Breast epithelium (tissue), 4 donors: ENCODE measurements around the gene RIPOR3. TPM values are rescaled to one million over a fixed set of nuclear protein-coding genes. Genes with fewer than 3 reads are reported as not detected.

ENCODE experiments used
- DNase-seq, 2 donors: peaks; one replicate each; pipeline ENCODE4 v3.0.0-alpha.2; 2019; ENCODE audit warnings: low spot score in 2 of 2
- H3K27ac ChIP-seq, 2 donors: fragments of 200-600 bp; sonication (generic) in 1 of 2; one replicate each; pipeline ENCODE4 v1.5.1; 2016 to 2019; ENCODE audit warnings: mild to moderate bottlenecking in 1 of 2
- H3K27me3 ChIP-seq, 2 donors: fragments of 200-600 bp; sonication (generic) in 1 of 2; one replicate each; pipeline versions ENCODE4 v1.5.1 to v1.6.0; 2017 to 2019; ENCODE audit warnings: control low read depth in 1 of 2, mild to moderate bottlenecking in 1 of 2
- H3K36me3 ChIP-seq: fragments of 200-600 bp; one replicate; pipeline ENCODE4 v1.5.1; 2019
- H3K4me1 ChIP-seq, 2 donors: fragments of 200-600 bp; sonication (generic); one replicate each; pipeline ENCODE4 v1.5.1; 2016 to 2019; ENCODE audit warnings: control low read depth in 1 of 2
- H3K4me3 ChIP-seq, 3 donors: fragments of 200-600 bp; sonication (generic); 1 replicate in 2 of 3; 2 replicates in 1 of 3; pipeline ENCODE4 v1.5.1; 2016 to 2019; ENCODE audit warnings: mild to moderate bottlenecking in 3 of 3, moderate library complexity in 2 of 3
- H3K9me3 ChIP-seq, 2 donors: fragments of 200-600 bp; sonication (generic) in 1 of 2; one replicate each; pipeline ENCODE4 v1.5.1; 2016 to 2019; ENCODE audit warnings: control low read depth in 1 of 2
- POLR2A ChIP-seq: fragments of 450-650 bp; IDR thresholded peaks from one replicate; pipeline ENCODE4 v1.6.1; 2016; ENCODE audit warnings: antibody characterized with exemption, mild to moderate bottlenecking, moderate library complexity
- POLR2AphosphoS5 ChIP-seq, 3 donors: sonication (generic); formaldehyde crosslinking; IDR thresholded peaks; one replicate each; pipeline ENCODE4 v1.6.1; 2017; ENCODE audit warnings: antibody characterized with exemption in 3 of 3
- intact Hi-C: fragments of 100-400 bp; cut with DNase I; formaldehyde crosslinking; loops from one replicate; pipeline ENCODE4 v1.15.1; 2023; ENCODE audit warnings: low total_unique reads
- total RNA-seq, 3 donors: library from RNA; depleted of rRNA; stranded (reverse); fragments of >200 nt; gene quantifications; one replicate each; pipeline ENCODE4 v1.1.0, GENCODE V29; 2016
- TF ChIP-seq, protein P1 (sequence below), 3 donors: fragments of 450-650 bp; IDR thresholded peaks; one replicate each; pipeline ENCODE4 v1.5.1; 2016 to 2017; ENCODE audit warnings: antibody characterized with exemption in 3 of 3, mild to moderate bottlenecking in 3 of 3, moderate library complexity in 3 of 3

RIPOR3 gene
- total RNA-seq, 3 donors from 2014 or later: 4.5 to 35.5 (median 26.9) TPM

DNA sequence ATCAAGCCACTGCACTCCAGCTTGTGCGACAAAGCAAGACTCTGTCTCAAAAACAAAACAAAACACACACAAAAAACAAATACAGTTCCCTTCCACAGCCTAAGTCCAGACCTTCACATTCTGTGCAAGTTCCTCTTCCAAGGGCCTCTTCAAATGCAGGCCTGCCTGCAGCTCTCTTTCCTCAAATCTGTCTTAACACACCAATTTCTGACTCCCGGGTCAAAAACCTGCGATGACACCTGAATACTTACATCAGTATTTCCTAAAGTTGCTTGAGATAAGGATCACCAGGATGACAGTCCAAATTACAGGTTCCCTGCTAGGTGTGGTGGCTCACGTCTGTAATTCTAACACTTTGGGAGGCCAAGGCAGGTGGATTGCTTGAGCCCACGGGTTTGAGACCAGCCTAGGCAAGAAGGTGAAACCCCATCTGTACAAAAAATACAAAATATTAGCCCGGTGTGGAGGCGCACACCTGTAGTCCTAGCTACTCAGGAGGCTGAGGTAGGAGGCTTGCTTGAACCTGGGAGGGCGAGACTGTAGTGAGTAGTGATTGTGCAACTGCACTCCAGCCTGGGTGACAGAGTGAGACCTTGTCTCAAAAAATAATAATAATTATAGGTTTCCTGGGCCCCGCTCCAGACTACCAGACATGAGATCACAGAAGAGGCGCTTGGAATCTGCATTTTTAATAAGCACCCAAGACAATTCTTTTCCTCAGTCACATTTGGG lies 31.2 kb upstream of the RIPOR3 start:
- no peaks in the 10 kb centered on the region for H3K27me3 ChIP-seq
- no peaks in the 10 kb centered on the region for H3K36me3 ChIP-seq
- intact Hi-C loops: no loop called here
- H3K27ac ChIP-seq: no peak overlapping the region
- TF ChIP-seq POLR2AphosphoS5 (IDR thresholded peaks at IDR 0.05) (no peak), POLR2A (no peak)
- TF ChIP-seq, protein P1, sequence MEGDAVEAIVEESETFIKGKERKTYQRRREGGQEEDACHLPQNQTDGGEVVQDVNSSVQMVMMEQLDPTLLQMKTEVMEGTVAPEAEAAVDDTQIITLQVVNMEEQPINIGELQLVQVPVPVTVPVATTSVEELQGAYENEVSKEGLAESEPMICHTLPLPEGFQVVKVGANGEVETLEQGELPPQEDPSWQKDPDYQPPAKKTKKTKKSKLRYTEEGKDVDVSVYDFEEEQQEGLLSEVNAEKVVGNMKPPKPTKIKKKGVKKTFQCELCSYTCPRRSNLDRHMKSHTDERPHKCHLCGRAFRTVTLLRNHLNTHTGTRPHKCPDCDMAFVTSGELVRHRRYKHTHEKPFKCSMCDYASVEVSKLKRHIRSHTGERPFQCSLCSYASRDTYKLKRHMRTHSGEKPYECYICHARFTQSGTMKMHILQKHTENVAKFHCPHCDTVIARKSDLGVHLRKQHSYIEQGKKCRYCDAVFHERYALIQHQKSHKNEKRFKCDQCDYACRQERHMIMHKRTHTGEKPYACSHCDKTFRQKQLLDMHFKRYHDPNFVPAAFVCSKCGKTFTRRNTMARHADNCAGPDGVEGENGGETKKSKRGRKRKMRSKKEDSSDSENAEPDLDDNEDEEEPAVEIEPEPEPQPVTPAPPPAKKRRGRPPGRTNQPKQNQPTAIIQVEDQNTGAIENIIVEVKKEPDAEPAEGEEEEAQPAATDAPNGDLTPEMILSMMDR (IDR thresholded peaks at IDR 0.05): no peak
- H3K9me3 ChIP-seq: no peaks in the 10 kb centered on the region
- no peaks in the 10 kb centered on the region for H3K4me1 ChIP-seq
- no peak for DNase-seq
- no peak overlapping the region for H3K4me3 ChIP-seq

DNA sequence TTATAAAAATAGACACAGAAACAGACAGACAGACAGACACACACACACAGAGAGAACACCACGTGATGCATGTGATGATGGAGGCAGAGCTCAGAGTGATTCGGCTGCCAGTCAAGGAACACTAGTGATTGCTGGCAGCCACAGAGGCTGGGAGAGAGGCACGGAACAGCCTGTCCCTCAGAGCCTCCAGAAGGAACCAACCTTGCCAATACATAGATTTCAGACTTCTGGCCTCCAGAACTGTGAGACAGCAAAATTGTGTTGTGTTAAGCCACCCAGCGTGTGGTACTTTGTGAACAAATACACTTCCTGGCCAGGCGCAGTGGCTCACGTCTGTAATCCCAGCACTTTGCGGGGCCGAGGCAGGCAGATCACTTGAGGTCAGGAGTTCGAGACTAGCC lies 30.5 kb upstream of the RIPOR3 start:
- H3K27ac ChIP-seq: no peak overlapping the region
- intact Hi-C loops: no loop called here
- TF ChIP-seq POLR2A (no peak), POLR2AphosphoS5 (IDR thresholded peaks at IDR 0.05) (no peak)
- TF ChIP-seq, protein P1 (IDR thresholded peaks at IDR 0.05): no peak

DNA sequence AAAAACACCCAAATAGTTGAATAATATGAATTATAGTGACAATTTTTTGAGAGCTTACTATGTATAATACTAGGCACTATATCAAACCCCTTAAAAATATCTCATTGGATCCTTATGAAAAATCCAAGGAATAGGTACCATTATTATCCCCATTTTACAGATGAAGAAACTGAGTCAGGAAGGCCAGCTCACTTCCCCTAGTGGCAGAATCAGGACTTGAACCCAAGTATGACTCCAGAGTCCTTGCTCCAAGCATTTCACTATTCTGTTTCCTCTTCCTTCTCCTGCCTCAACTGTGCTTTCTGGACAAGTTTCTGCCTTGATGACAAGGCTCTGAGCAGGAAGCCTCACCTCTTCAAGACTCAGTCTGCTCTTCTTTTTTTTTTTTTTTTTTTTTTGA lies 29.2 kb upstream of the RIPOR3 start:
- Histone ChIP-seq H3K36me3 (no peaks in the 10 kb centered on the region), H3K4me3 (no peak overlapping the region), H3K4me1 (no peaks in the 10 kb centered on the region), H3K27me3 (no peaks in the 10 kb centered on the region), H3K27ac (no peak overlapping the region), H3K9me3 (no peaks in the 10 kb centered on the region)
- intact Hi-C loops: no loop called here
- DNase-seq: no peak
- TF ChIP-seq POLR2AphosphoS5 (IDR thresholded peaks at IDR 0.05) (no peak), POLR2A (no peak)
- TF ChIP-seq, protein P1 (IDR thresholded peaks at IDR 0.05): no peak

More for the DNA sequence above, 30.5 kb upstream of the RIPOR3 start:
- no peak for DNase-seq
- Histone ChIP-seq H3K36me3 (no peaks in the 10 kb centered on the region), H3K4me1 (no peaks in the 10 kb centered on the region), H3K9me3 (no peaks in the 10 kb centered on the region), H3K27me3 (no peaks in the 10 kb centered on the region), H3K4me3 (no peak overlapping the region)

DNA sequence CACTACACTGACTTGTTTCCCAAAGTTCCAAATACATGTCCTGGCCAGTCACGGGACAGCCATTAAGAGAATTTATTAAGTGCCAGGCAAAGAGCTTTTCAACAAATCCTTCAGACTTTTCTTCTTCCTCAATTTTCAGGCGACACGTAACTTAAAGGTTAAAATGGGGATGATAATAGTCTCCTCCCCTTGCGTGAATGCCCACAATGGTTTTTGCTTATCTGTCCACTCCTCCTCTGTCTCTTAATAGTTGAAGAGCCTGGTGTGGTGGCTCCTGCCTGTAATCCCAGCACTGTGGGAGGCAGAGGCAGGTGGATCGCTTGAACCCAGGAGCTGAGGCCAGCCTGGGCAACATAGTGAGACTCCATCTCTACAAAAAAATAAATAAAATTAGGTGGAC lies 28.7 kb upstream of the RIPOR3 start:
- TF ChIP-seq POLR2AphosphoS5 (IDR thresholded peaks at IDR 0.05) (no peak), POLR2A (no peak)
- TF ChIP-seq, protein P1 (IDR thresholded peaks at IDR 0.05): no peak
- H3K27me3 ChIP-seq: no peaks in the 10 kb centered on the region
- DNase-seq: no peak
- no peaks in the 10 kb centered on the region for H3K36me3 ChIP-seq
- no peak overlapping the region for H3K4me3 ChIP-seq
- no peak overlapping the region for H3K27ac ChIP-seq
- intact Hi-C loops: no loop called here
- H3K4me1 ChIP-seq: no peaks in the 10 kb centered on the region
- no peaks in the 10 kb centered on the region for H3K9me3 ChIP-seq

DNA sequence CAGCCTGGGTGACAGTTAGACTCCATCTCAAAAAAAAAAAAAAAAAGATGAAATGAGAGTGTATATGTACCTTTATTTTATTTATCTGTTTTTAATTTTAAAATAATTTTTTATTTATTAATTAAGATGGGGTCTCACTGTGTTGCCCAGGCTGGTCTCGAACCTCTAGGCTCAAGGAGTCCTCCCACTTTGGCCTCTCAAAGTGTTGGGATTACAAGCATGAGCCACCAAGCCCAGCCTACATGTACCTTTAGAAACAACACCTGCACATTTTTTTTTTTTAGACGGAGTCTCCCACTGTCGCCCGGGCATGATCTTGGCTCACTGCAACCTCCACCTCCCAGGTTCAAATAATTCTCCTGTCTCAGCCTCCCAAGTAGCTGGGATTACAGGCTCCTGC lies 28.0 kb upstream of the RIPOR3 start:
- no peaks in the 10 kb centered on the region for H3K27me3 ChIP-seq
- TF ChIP-seq, protein P1 (IDR thresholded peaks at IDR 0.05): no peak
- no peak for TF ChIP-seq POLR2AphosphoS5 (IDR thresholded peaks at IDR 0.05)
- TF ChIP-seq POLR2A: no peak
- no peak for DNase-seq
- H3K4me3 ChIP-seq: no peak overlapping the region
- intact Hi-C loops: no loop called here
- no peaks in the 10 kb centered on the region for H3K36me3 ChIP-seq
- H3K27ac ChIP-seq: no peak overlapping the region
- H3K4me1 ChIP-seq: no peaks in the 10 kb centered on the region
- no peaks in the 10 kb centered on the region for H3K9me3 ChIP-seq
